H1 (cell line): ENCODE measurements around the gene PDCD10. TPM values are rescaled to one million over a fixed set of nuclear protein-coding genes. Genes with fewer than 3 reads are reported as not detected.

Experiments used
- SIX5 ChIP-seq: IDR thresholded peaks from 2 replicates; pipeline ENCODE4 v1.6.1; 2011; ENCODE audit warnings: mild to moderate bottlenecking, low read depth, low read length
- polyA plus RNA-seq, 7 experiments: library from polyadenylated mRNA; depleted of rRNA in 3 of 7; stranded (reverse) in 5 of 7; unstranded in 2 of 7; fragments of >200 nt in 5 of 7; fragments of 200-250 nt in 2 of 7; gene quantifications; 1 replicate in 5 of 7; 2 replicates in 1 of 7; 4 replicates in 1 of 7; pipeline versions ENCODE4 v1.2.1 to v1.2.3, GENCODE V29; 2011 to 2013; ENCODE audit warnings: missing spikeins in 2 of 7, mixed read lengths in 2 of 7
- total RNA-seq: library from RNA; stranded (reverse); fragmentation: NEBNext Ultra II Directional; extraction: Animal tissue kit (Norgen Biotek cat#: 25700); gene quantifications from 2 replicates; pipeline ENCODE4 v1.2.1, GENCODE V29; 2021

The PDCD10 gene
- total and polyA plus RNA-seq, 2 of the 8 experiments (the other 6 are each of a cell fraction or from before 2014, with no cell fraction given), result 52.0 to 76.6 TPM

- no peak for TF ChIP-seq SIX5
- TF ChIP-seq, all 59 proteins: peak for 15
Observed at GRCh38 chr3:167653760-167654159, 80.9 kb downstream of the PDCD10 start, which contains the start of gene WDR49 (continued).
